SJSA1 (cell line): ENCODE measurements around the gene TMEM38A. TPM values are rescaled to one million over a fixed set of nuclear protein-coding genes. Genes with fewer than 3 reads are reported as not detected.
"Not testable (repeated sequence)": the region's sequence is repeated elsewhere in the genome, so short reads cannot be mapped to it uniquely, and the experiment has no call there.

Source experiments
- DNase-seq, 2 experiments: peaks; one replicate each; pipeline ENCODE4 v3.0.0-alpha.2; 2015 to 2020; ENCODE audit warnings: low spot score in 2 of 2, low read depth in 1 of 2
- H3K27ac ChIP-seq: fragments of 250-450 bp; sonication (Bioruptor Pico); 2 replicates; pipeline ENCODE4 v1.5.1; 2020; ENCODE audit warnings: mild to moderate bottlenecking, moderate library complexity
- H3K27me3 ChIP-seq: fragments of 250-450 bp; sonication (Bioruptor Pico); replicated peaks from 2 replicates; pipeline ENCODE4 v1.5.1; 2020; ENCODE audit warnings: mild to moderate bottlenecking, moderate library complexity
- H3K36me3 ChIP-seq: fragments of 250-450 bp; sonication (Bioruptor Pico); 2 replicates; pipeline ENCODE4 v1.5.1; 2020; ENCODE audit warnings: mild to moderate bottlenecking
- H3K4me1 ChIP-seq: fragments of 250-450 bp; sonication (Bioruptor Pico); replicated peaks from 2 replicates; pipeline ENCODE4 v1.6.1; 2021; ENCODE audit warnings: mild to moderate bottlenecking
- H3K4me3 ChIP-seq: fragments of 250-450 bp; sonication (Bioruptor Pico); 2 replicates; pipeline ENCODE4 v1.5.1; 2020; ENCODE audit warnings: mild to moderate bottlenecking
- H3K9me3 ChIP-seq: fragments of 250-450 bp; sonication (Bioruptor Pico); replicated peaks from 2 replicates; pipeline ENCODE4 v1.5.1; 2020; ENCODE audit warnings: mild to moderate bottlenecking
- total RNA-seq: library from RNA; depleted of rRNA; stranded (reverse); fragments of >200 nt; shearing (Covaris generic); gene quantifications from 2 replicates; pipeline ENCODE4 v1.2.3, GENCODE V29; 2014

The TMEM38A gene
- total RNA-seq, 1 experiment from 2014 or later, result 0.97 TPM

GRCh38 chr19:16673231-16673630 is 12.3 kb downstream of the TMEM38A start:
- Histone ChIP-seq H3K27ac (no peak overlapping the region), H3K9me3 (no peaks in the 10 kb centered on the region), H3K27me3 (no peaks in the 10 kb centered on the region), H3K4me3 (no peak overlapping the region), H3K4me1 (no peaks in the 10 kb centered on the region), H3K36me3 (no peaks in the 10 kb centered on the region)
- DNase-seq, result no peak

GRCh38 chr19:16673839-16674238 is 12.9 kb downstream of the TMEM38A start:
- not testable (repeated sequence) for H3K4me3 ChIP-seq, H3K27me3 ChIP-seq, H3K9me3 ChIP-seq, H3K4me1 ChIP-seq, H3K27ac ChIP-seq, DNase-seq, H3K36me3 ChIP-seq

GRCh38 chr19:16676101-16676798 is 15.3 kb downstream of the TMEM38A start:
- Histone ChIP-seq H3K4me1 (no peaks in the 10 kb centered on the region), H3K27me3 (no peaks in the 10 kb centered on the region), H3K9me3 (no peaks in the 10 kb centered on the region), H3K36me3 (no peaks in the 10 kb centered on the region), H3K27ac (no peak overlapping the region), H3K4me3 (no peak overlapping the region)
- DNase-seq, result no peak

- no peak for DNase-seq
- H3K4me1 ChIP-seq, result no peaks in the 10 kb centered on the region
- no peaks in the 10 kb centered on the region for H3K9me3 ChIP-seq
- H3K36me3 ChIP-seq, result no peaks in the 10 kb centered on the region
- no peaks in the 10 kb centered on the region for H3K27me3 ChIP-seq
- no peak overlapping the region for H3K4me3 ChIP-seq
- no peak overlapping the region for H3K27ac ChIP-seq
These were observed 16.1 kb downstream of the TMEM38A start for GRCh38 chr19:16677055-16677454.

GRCh38 chr19:16678498-16678897 is 17.6 kb downstream of the TMEM38A start:
- Histone ChIP-seq H3K4me3 (no peak overlapping the region), H3K9me3 (no peaks in the 10 kb centered on the region), H3K4me1 (no peaks in the 10 kb centered on the region), H3K27ac (no peak overlapping the region), H3K36me3 (no peaks in the 10 kb centered on the region), H3K27me3 (no peaks in the 10 kb centered on the region)
- DNase-seq, result no peak

- no peaks in the 10 kb centered on the region for H3K36me3 ChIP-seq
- H3K4me3 ChIP-seq, result no peak overlapping the region
- no peak for DNase-seq
- H3K27me3 ChIP-seq, result no peaks in the 10 kb centered on the region
- H3K9me3 ChIP-seq, result no peaks in the 10 kb centered on the region
- H3K27ac ChIP-seq, result no peak overlapping the region
- no peaks in the 10 kb centered on the region for H3K4me1 ChIP-seq
These were observed 18.9 kb downstream of the TMEM38A start for GRCh38 chr19:16679811-16680210.

GRCh38 chr19:16682539-16682938 is 21.6 kb downstream of the TMEM38A start:
- H3K9me3 ChIP-seq, result no peaks in the 10 kb centered on the region
- no peak for DNase-seq
- peaks cover 5% of the 10 kb centered on the region for H3K4me1 ChIP-seq
- H3K27me3 ChIP-seq, result no peaks in the 10 kb centered on the region
- H3K36me3 ChIP-seq, result no peaks in the 10 kb centered on the region
- H3K4me3 ChIP-seq, result no peak overlapping the region
- H3K27ac ChIP-seq, result no peak overlapping the region

GRCh38 chr19:16684216-16684615 is 23.3 kb downstream of the TMEM38A start:
- peaks cover 5% of the 10 kb centered on the region for H3K4me1 ChIP-seq
- H3K27ac ChIP-seq, result no peak overlapping the region
- H3K9me3 ChIP-seq, result no peaks in the 10 kb centered on the region
- H3K4me3 ChIP-seq, result no peak overlapping the region
- H3K36me3 ChIP-seq, result no peaks in the 10 kb centered on the region
- H3K27me3 ChIP-seq, result no peaks in the 10 kb centered on the region
- DNase-seq, result no peak

GRCh38 chr19:16688084-16688483 is 27.1 kb downstream of the TMEM38A start:
- Histone ChIP-seq H3K27me3 (no peaks in the 10 kb centered on the region), H3K36me3 (no peaks in the 10 kb centered on the region), H3K27ac (no peak overlapping the region), H3K9me3 (no peaks in the 10 kb centered on the region), H3K4me1 (peaks cover 5% of the 10 kb centered on the region), H3K4me3 (no peak overlapping the region)
- DNase-seq, result no peak

GRCh38 chr19:16698914-16699313 is 38.0 kb downstream of the TMEM38A start:
- no peaks in the 10 kb centered on the region for H3K27me3 ChIP-seq
- no peaks in the 10 kb centered on the region for H3K9me3 ChIP-seq
- no peak overlapping the region for H3K27ac ChIP-seq
- no peak for DNase-seq
- H3K36me3 ChIP-seq, result no peaks in the 10 kb centered on the region
- no peak overlapping the region for H3K4me3 ChIP-seq
- H3K4me1 ChIP-seq, result no peaks in the 10 kb centered on the region

GRCh38 chr19:16702123-16702522 is 41.2 kb downstream of the TMEM38A start:
- no peaks in the 10 kb centered on the region for H3K27me3 ChIP-seq
- no peak for DNase-seq
- no peaks in the 10 kb centered on the region for H3K4me1 ChIP-seq
- no peak overlapping the region for H3K27ac ChIP-seq
- H3K36me3 ChIP-seq, result no peaks in the 10 kb centered on the region
- no peak overlapping the region for H3K4me3 ChIP-seq
- no peaks in the 10 kb centered on the region for H3K9me3 ChIP-seq

- no peak overlapping the region for H3K4me3 ChIP-seq
- H3K27me3 ChIP-seq, result no peaks in the 10 kb centered on the region
- no peak for DNase-seq
- no peak overlapping the region for H3K27ac ChIP-seq
- no peaks in the 10 kb centered on the region for H3K9me3 ChIP-seq
- H3K4me1 ChIP-seq, result no peaks in the 10 kb centered on the region
- no peaks in the 10 kb centered on the region for H3K36me3 ChIP-seq
These were observed 42.7 kb downstream of the TMEM38A start for GRCh38 chr19:16703677-16704076.

- not testable (repeated sequence) for DNase-seq, H3K4me1 ChIP-seq, H3K27ac ChIP-seq, H3K27me3 ChIP-seq, H3K4me3 ChIP-seq, H3K9me3 ChIP-seq, H3K36me3 ChIP-seq
These were observed 49.9 kb downstream of the TMEM38A start for GRCh38 chr19:16710870-16711269.

GRCh38 chr19:16712295-16712694 is 51.4 kb downstream of the TMEM38A start:
- DNase-seq, H3K9me3 ChIP-seq, H3K27me3 ChIP-seq, H3K4me3 ChIP-seq, H3K4me1 ChIP-seq, H3K27ac ChIP-seq, H3K36me3 ChIP-seq: not testable (repeated sequence)

GRCh38 chr19:16714702-16715287 is 53.9 kb downstream of the TMEM38A start:
- Histone ChIP-seq H3K4me1 (no peaks in the 10 kb centered on the region), H3K27ac (no peak overlapping the region), H3K9me3 (no peaks in the 10 kb centered on the region), H3K4me3 (no peak overlapping the region), H3K27me3 (no peaks in the 10 kb centered on the region), H3K36me3 (no peaks in the 10 kb centered on the region)
- DNase-seq, result no peak
